SK-N-SH treated with all-trans-retinoic acid at 6 μM for 48 hours (cell line): ENCODE results near the gene SEMA7A.

Experiments used
- ATAC-seq: fragments of 200-7000 bp; cut with Tn5 transposase; 3 replicates; pipeline ENCODE4 v1.9.1; 2020; ENCODE audit warnings: mild to moderate bottlenecking, moderate library complexity
- BACH2 ChIP-seq: fragments of 250-450 bp; sonication (Bioruptor Pico); IDR thresholded peaks from 2 replicates; pipeline ENCODE4 v1.9.0; 2021; ENCODE audit warnings: mild to moderate bottlenecking, borderline replicate concordance
- CSRNP3 ChIP-seq: fragments of 250-450 bp; sonication (Bioruptor Pico); IDR thresholded peaks from 2 replicates; pipeline ENCODE4 v1.5.1; 2021; ENCODE audit warnings: mild to moderate bottlenecking, moderate library complexity
- GLIS3 ChIP-seq: fragments of 250-450 bp; sonication (Bioruptor Pico); IDR thresholded peaks from 2 replicates; pipeline ENCODE4 v1.5.0; 2020; ENCODE audit warnings: mild to moderate bottlenecking, moderate library complexity
- ISL1 ChIP-seq: fragments of 250-450 bp; sonication (Bioruptor Pico); IDR thresholded peaks from 2 replicates; pipeline ENCODE4 v2.1.2; 2022; ENCODE audit warnings: mild to moderate bottlenecking, moderate library complexity
- OSR1 ChIP-seq: fragments of 250-450 bp; sonication (Bioruptor Pico); IDR thresholded peaks from 2 replicates; pipeline ENCODE4 v1.8.0; 2022; ENCODE audit warnings: moderate library complexity, mild to moderate bottlenecking, inconsistent platforms
- POU6F1 ChIP-seq: fragments of 250-450 bp; sonication (Bioruptor Pico); IDR thresholded peaks from 2 replicates; pipeline ENCODE4 v1.8.0; 2021; ENCODE audit warnings: low read depth, mild to moderate bottlenecking, moderate library complexity, borderline replicate concordance
- PPARA ChIP-seq: fragments of 250-450 bp; sonication (Bioruptor Pico); IDR thresholded peaks from 2 replicates; pipeline ENCODE4 v1.5.0; 2020; ENCODE audit warnings: mild to moderate bottlenecking, borderline replicate concordance
- RARB ChIP-seq: fragments of 250-450 bp; sonication (Bioruptor Pico); IDR thresholded peaks from 2 replicates; pipeline ENCODE4 v1.8.0; 2021; ENCODE audit warnings: mild to moderate bottlenecking, moderate library complexity
- SNAI2 ChIP-seq: fragments of 250-450 bp; sonication (Bioruptor Pico); IDR thresholded peaks from 2 replicates; pipeline ENCODE4 v1.5.0; 2020; ENCODE audit warnings: mild to moderate bottlenecking, moderate library complexity
- TCF4 ChIP-seq: fragments of 250-450 bp; sonication (Bioruptor Pico); IDR thresholded peaks from 2 replicates; pipeline ENCODE4 v1.8.0; 2021; ENCODE audit warnings: mild to moderate bottlenecking, moderate library complexity, borderline replicate concordance
- TOX ChIP-seq: fragments of 250-450 bp; sonication (Bioruptor Pico); IDR thresholded peaks from 2 replicates; pipeline ENCODE4 v1.8.0; 2021; ENCODE audit warnings: mild to moderate bottlenecking, moderate library complexity, borderline replicate concordance
- ZC3H10 ChIP-seq: fragments of 250-450 bp; sonication (Bioruptor Pico); IDR thresholded peaks from 2 replicates; pipeline ENCODE4 v1.5.1; 2021; ENCODE audit warnings: mild to moderate bottlenecking, moderate library complexity
- ZFP3 ChIP-seq: fragments of 250-450 bp; sonication (Bioruptor Pico); IDR thresholded peaks from 2 replicates; pipeline ENCODE4 v1.5.0; 2020; ENCODE audit warnings: mild to moderate bottlenecking, moderate library complexity
- ZFP30 ChIP-seq: fragments of 450-650 bp; formaldehyde crosslinking; IDR thresholded peaks from 2 replicates; pipeline ENCODE4 v1.5.0; 2022; ENCODE audit warnings: mild to moderate bottlenecking, moderate library complexity
- ZNF565 ChIP-seq: fragments of 450-650 bp; formaldehyde crosslinking; conservative IDR thresholded peaks from 2 replicates; pipeline ENCODE4 v1.5.0; 2020; ENCODE audit warnings: low read depth, mild to moderate bottlenecking, moderate library complexity
- ZNF70 ChIP-seq: fragments of 450-650 bp; formaldehyde crosslinking; IDR thresholded peaks from 2 replicates; pipeline ENCODE4 v1.5.0; 2020; ENCODE audit warnings: mild to moderate bottlenecking, moderate library complexity
- ZNF8 ChIP-seq: fragments of 450-650 bp; formaldehyde crosslinking; IDR thresholded peaks from 2 replicates; pipeline ENCODE4 v1.5.0; 2020; ENCODE audit warnings: mild to moderate bottlenecking, moderate library complexity
- TF ChIP-seq, protein P1 (sequence below): fragments of 250-450 bp; sonication (Bioruptor Pico); IDR thresholded peaks from 2 replicates; pipeline ENCODE4 v1.5.1; 2020; ENCODE audit warnings: low read depth, mild to moderate bottlenecking, moderate library complexity
- TF ChIP-seq, protein P2 (sequence below): fragments of 250-450 bp; sonication (Bioruptor Pico); IDR thresholded peaks from 2 replicates; pipeline ENCODE4 v1.5.0; 2020; ENCODE audit warnings: mild to moderate bottlenecking, moderate library complexity
- TF ChIP-seq, protein P3 (sequence below): fragments of 250-450 bp; sonication (Bioruptor Pico); IDR thresholded peaks from 2 replicates; pipeline ENCODE4 v1.8.0; 2020; ENCODE audit warnings: mild to moderate bottlenecking, moderate library complexity, borderline replicate concordance

The SEMA7A gene

GRCh38 chr15:74368121-74368520, 65.6 kb downstream of the SEMA7A start:
- TF ChIP-seq BACH2 (no peak), POU6F1 (CRISPR knock-in tag) (no peak), ZNF70 (no peak), TOX (no peak), SNAI2 (CRISPR knock-in tag) (no peak), ZFP30 (CRISPR knock-in tag) (no peak), PPARA (CRISPR knock-in tag) (no peak), ZNF565 (CRISPR knock-in tag) (no peak), CSRNP3 (CRISPR knock-in tag) (no peak), ZC3H10 (CRISPR knock-in tag) (no peak)
- TF ChIP-seq, protein P1, sequence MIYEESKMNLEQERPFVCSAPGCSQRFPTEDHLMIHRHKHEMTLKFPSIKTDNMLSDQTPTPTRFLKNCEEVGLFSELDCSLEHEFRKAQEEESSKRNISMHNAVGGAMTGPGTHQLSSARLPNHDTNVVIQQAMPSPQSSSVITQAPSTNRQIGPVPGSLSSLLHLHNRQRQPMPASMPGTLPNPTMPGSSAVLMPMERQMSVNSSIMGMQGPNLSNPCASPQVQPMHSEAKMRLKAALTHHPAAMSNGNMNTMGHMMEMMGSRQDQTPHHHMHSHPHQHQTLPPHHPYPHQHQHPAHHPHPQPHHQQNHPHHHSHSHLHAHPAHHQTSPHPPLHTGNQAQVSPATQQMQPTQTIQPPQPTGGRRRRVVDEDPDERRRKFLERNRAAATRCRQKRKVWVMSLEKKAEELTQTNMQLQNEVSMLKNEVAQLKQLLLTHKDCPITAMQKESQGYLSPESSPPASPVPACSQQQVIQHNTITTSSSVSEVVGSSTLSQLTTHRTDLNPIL: no peak
- no peak for ATAC-seq

- ATAC-seq: no peak
- TF ChIP-seq ZNF565 (CRISPR knock-in tag): no peak
- TF ChIP-seq GLIS3 (CRISPR knock-in tag): no peak
- no peak for TF ChIP-seq ISL1 (CRISPR knock-in tag)
- TF ChIP-seq SNAI2 (CRISPR knock-in tag): no peak
- TF ChIP-seq, protein P2, sequence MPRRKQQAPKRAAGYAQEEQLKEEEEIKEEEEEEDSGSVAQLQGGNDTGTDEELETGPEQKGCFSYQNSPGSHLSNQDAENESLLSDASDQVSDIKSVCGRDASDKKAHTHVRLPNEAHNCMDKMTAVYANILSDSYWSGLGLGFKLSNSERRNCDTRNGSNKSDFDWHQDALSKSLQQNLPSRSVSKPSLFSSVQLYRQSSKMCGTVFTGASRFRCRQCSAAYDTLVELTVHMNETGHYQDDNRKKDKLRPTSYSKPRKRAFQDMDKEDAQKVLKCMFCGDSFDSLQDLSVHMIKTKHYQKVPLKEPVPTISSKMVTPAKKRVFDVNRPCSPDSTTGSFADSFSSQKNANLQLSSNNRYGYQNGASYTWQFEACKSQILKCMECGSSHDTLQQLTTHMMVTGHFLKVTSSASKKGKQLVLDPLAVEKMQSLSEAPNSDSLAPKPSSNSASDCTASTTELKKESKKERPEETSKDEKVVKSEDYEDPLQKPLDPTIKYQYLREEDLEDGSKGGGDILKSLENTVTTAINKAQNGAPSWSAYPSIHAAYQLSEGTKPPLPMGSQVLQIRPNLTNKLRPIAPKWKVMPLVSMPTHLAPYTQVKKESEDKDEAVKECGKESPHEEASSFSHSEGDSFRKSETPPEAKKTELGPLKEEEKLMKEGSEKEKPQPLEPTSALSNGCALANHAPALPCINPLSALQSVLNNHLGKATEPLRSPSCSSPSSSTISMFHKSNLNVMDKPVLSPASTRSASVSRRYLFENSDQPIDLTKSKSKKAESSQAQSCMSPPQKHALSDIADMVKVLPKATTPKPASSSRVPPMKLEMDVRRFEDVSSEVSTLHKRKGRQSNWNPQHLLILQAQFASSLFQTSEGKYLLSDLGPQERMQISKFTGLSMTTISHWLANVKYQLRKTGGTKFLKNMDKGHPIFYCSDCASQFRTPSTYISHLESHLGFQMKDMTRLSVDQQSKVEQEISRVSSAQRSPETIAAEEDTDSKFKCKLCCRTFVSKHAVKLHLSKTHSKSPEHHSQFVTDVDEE (CRISPR knock-in tag): no peak
- no peak for TF ChIP-seq ZC3H10 (CRISPR knock-in tag)
- no peak for TF ChIP-seq OSR1 (CRISPR knock-in tag)
- TF ChIP-seq ZNF70: no peak
- TF ChIP-seq ZFP3 (CRISPR knock-in tag): no peak
- no peak for TF ChIP-seq TCF4 (CRISPR knock-in tag)
These were observed 66.4 kb downstream of the SEMA7A start, which contains the start of gene CYP11A1 for GRCh38 chr15:74367296-74367854. Gene CYP11A1, minus strand, starts transcription at chr15:74367646. Its CDS starts 61 bp downstream, at chr15:74367585.

- TF ChIP-seq SNAI2 (CRISPR knock-in tag): no peak
- no peak for TF ChIP-seq POU6F1 (CRISPR knock-in tag)
- no peak for TF ChIP-seq ZFP30 (CRISPR knock-in tag)
- no peak for TF ChIP-seq CSRNP3 (CRISPR knock-in tag)
- no peak for TF ChIP-seq GLIS3 (CRISPR knock-in tag)
- TF ChIP-seq, protein P3, sequence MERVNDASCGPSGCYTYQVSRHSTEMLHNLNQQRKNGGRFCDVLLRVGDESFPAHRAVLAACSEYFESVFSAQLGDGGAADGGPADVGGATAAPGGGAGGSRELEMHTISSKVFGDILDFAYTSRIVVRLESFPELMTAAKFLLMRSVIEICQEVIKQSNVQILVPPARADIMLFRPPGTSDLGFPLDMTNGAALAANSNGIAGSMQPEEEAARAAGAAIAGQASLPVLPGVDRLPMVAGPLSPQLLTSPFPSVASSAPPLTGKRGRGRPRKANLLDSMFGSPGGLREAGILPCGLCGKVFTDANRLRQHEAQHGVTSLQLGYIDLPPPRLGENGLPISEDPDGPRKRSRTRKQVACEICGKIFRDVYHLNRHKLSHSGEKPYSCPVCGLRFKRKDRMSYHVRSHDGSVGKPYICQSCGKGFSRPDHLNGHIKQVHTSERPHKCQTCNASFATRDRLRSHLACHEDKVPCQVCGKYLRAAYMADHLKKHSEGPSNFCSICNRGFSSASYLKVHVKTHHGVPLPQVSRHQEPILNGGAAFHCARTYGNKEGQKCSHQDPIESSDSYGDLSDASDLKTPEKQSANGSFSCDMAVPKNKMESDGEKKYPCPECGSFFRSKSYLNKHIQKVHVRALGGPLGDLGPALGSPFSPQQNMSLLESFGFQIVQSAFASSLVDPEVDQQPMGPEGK (CRISPR knock-in tag): no peak
- TF ChIP-seq ZNF8: no peak
- TF ChIP-seq OSR1 (CRISPR knock-in tag): no peak
- no peak for TF ChIP-seq RARB (CRISPR knock-in tag)
- no peak for TF ChIP-seq ZNF70
- TF ChIP-seq, protein P1: no peak
- TF ChIP-seq, all 23 proteins: peak for 0
- ATAC-seq: no peak
These were observed 67.9 kb downstream of the SEMA7A start for GRCh38 chr15:74365598-74366445.
